ENCODE results near the gene DPPA4. TPM values are rescaled to one million over a fixed set of nuclear protein-coding genes. Genes with fewer than 3 reads are reported as not detected.

Gene DPPA4
- total RNA-seq, 1 donor = not detected

- no peak overlapping the region for H2AFZ ChIP-seq (ENCODE audit: low read length)
- H3K9me3 ChIP-seq (ENCODE audit: low read depth, low read length) = no peaks in the 10 kb centered on the region
- H3K79me2 ChIP-seq (ENCODE audit: insufficient read depth, low read length) = no peaks in the 10 kb centered on the region
- H3K4me1 ChIP-seq (ENCODE audit: insufficient read depth, low read length) = no peaks in the 10 kb centered on the region
- no peaks in the 10 kb centered on the region for H3K27me3 ChIP-seq (ENCODE audit: insufficient read depth, low read length)
- DNase-seq (ENCODE audit: insufficient read length, low spot score, missing footprints) = no peak
- no peaks in the 10 kb centered on the region for H3K36me3 ChIP-seq (ENCODE audit: insufficient read depth, low read length)
- H4K20me1 ChIP-seq (ENCODE audit: insufficient read depth, low read length) = no peaks in the 10 kb centered on the region
- TF ChIP-seq, protein P1, sequence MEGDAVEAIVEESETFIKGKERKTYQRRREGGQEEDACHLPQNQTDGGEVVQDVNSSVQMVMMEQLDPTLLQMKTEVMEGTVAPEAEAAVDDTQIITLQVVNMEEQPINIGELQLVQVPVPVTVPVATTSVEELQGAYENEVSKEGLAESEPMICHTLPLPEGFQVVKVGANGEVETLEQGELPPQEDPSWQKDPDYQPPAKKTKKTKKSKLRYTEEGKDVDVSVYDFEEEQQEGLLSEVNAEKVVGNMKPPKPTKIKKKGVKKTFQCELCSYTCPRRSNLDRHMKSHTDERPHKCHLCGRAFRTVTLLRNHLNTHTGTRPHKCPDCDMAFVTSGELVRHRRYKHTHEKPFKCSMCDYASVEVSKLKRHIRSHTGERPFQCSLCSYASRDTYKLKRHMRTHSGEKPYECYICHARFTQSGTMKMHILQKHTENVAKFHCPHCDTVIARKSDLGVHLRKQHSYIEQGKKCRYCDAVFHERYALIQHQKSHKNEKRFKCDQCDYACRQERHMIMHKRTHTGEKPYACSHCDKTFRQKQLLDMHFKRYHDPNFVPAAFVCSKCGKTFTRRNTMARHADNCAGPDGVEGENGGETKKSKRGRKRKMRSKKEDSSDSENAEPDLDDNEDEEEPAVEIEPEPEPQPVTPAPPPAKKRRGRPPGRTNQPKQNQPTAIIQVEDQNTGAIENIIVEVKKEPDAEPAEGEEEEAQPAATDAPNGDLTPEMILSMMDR (IDR thresholded peaks at IDR 0.05; ENCODE audit: extremely low read depth, low read depth, low read length) = no peak
- no peak overlapping the region for H3K27ac ChIP-seq (ENCODE audit: low read depth, low read length)
- H3K4me2 ChIP-seq (ENCODE audit: insufficient read depth, low read length) = no peak overlapping the region
- H3K4me3 ChIP-seq (ENCODE audit: insufficient read depth, low read length) = no peak overlapping the region
Measured at GRCh38 chr3:109278546-109278945, 58.8 kb downstream of the DPPA4 start.

DNA sequence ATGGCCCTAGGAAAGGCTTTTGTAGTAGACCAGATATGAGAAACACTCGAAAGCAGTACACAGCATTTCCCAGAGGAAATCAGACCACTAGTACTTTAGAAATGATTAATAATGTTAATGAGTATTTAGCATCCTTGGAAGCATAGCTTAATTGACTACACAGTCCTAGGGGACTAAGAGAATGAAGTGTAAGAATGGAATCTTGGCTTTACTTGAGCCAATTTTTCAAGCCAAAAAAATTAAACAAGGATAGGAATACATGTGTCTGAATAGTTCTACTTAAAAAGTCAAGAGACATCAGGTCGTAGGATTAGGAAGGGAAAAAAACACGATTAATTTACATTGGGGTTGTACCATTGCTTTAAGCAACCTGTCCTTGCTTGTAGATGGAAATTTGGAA is 59.2 kb downstream of the DPPA4 start:
- no peaks in the 10 kb centered on the region for H3K27me3 ChIP-seq (ENCODE audit: insufficient read depth, low read length)
- H2AFZ ChIP-seq (ENCODE audit: low read length) = no peak overlapping the region
- TF ChIP-seq, protein P1 (IDR thresholded peaks at IDR 0.05; ENCODE audit: extremely low read depth, low read depth, low read length) = no peak
- H3K79me2 ChIP-seq (ENCODE audit: insufficient read depth, low read length) = no peaks in the 10 kb centered on the region
- no peaks in the 10 kb centered on the region for H3K9me3 ChIP-seq (ENCODE audit: low read depth, low read length)
- no peak overlapping the region for H3K4me2 ChIP-seq (ENCODE audit: insufficient read depth, low read length)
- no peak overlapping the region for H3K4me3 ChIP-seq (ENCODE audit: insufficient read depth, low read length)
- H3K27ac ChIP-seq (ENCODE audit: low read depth, low read length) = no peak overlapping the region
- H4K20me1 ChIP-seq (ENCODE audit: insufficient read depth, low read length) = no peaks in the 10 kb centered on the region
- H3K4me1 ChIP-seq (ENCODE audit: insufficient read depth, low read length) = no peaks in the 10 kb centered on the region
- no peaks in the 10 kb centered on the region for H3K36me3 ChIP-seq (ENCODE audit: insufficient read depth, low read length)
- no peak for DNase-seq (ENCODE audit: insufficient read length, low spot score, missing footprints)

Small RNAs within 50 kb of the gene (small RNA-seq; reads per million reads assigned to genes)
- gene AC124945.1 (not detected), gene RF00017 (not detected)

Other genes starting within 250 kb of the DPPA4 start
- gene MORC1, start 219.4 kb downstream of the DPPA4 start, total RNA-seq = not detected in 2 replicates
- not detected in 2 replicates for gene C3orf85, start 200.8 kb downstream of the DPPA4 start, total RNA-seq
- not detected in 2 replicates for gene DPPA2, start 21.0 kb downstream of the DPPA4 start, total RNA-seq